HEK293 (cell line): ENCODE data around the gene KRTAP12-3.
"Not testable (repeated sequence)": the region's sequence is repeated elsewhere in the genome, so short reads cannot be mapped to it uniquely, and the experiment has no call there.

ENCODE experiments used
- CTCF ChIA-PET: fragments of 350-600 bp; formaldehyde crosslinking; extraction: SDS; loops from one replicate; lab custom pipeline; 2021; ENCODE audit warnings: antibody characterized with exemption; lab: Yijun Ruan, JAX
- POLR2A ChIA-PET: fragments of 300-600 bp; formaldehyde crosslinking; extraction: SDS; loops from one replicate; lab custom pipeline; 2020; ENCODE audit warnings: antibody characterized with exemption, inconsistent platforms; lab: Yijun Ruan, JAX
- H3K27ac ChIP-seq: fragments of 200-500 bp; sonication (Bioruptor generic); 2 replicates; pipeline ENCODE4 v1.5.1; 2014; ENCODE audit warnings: low read depth, low read length, control low read depth, inconsistent platforms; ENCODE audit errors: extremely low read depth
- H3K36me3 ChIP-seq, 2 experiments: fragments of 200-500 bp in 1 of 2; sonication (Bioruptor generic) in 1 of 2; 1 replicate in 1 of 2; 2 replicates in 1 of 2; pipeline ENCODE4 v1.5.1; 2014 to 2017; ENCODE audit warnings: inconsistent platforms in 2 of 2, low read length in 2 of 2; ENCODE audit not compliant: control insufficient read depth in 2 of 2, insufficient read depth in 1 of 2
- H3K4me1 ChIP-seq: fragments of 200-500 bp; sonication (Bioruptor generic); 2 replicates; pipeline ENCODE4 v1.5.1; 2014; ENCODE audit warnings: mild to moderate bottlenecking, low read length, inconsistent platforms; ENCODE audit not compliant: control insufficient read depth, insufficient read depth
- H3K4me3 ChIP-seq: 2 replicates; pipeline ENCODE4 v1.5.1; 2011; ENCODE audit warnings: low read depth, mild to moderate bottlenecking, control low read depth, low read length, moderate library complexity
- H3K9me3 ChIP-seq: fragments of 200-500 bp; sonication (Bioruptor generic); 2 replicates; pipeline ENCODE4 v1.5.1; 2014; ENCODE audit warnings: low read depth, low read length, inconsistent platforms; ENCODE audit not compliant: control insufficient read depth, insufficient read depth
- GLIS1 ChIP-seq: fragments of 450-650 bp; formaldehyde crosslinking; IDR thresholded peaks from 2 replicates; pipeline ENCODE4 v1.5.1; 2016; ENCODE audit warnings: missing biosample characterization, missing genetic modification characterization
- KLF1 ChIP-seq: fragments of 450-650 bp; formaldehyde crosslinking; IDR thresholded peaks from 2 replicates; pipeline ENCODE4 v1.5.1; 2016; ENCODE audit warnings: missing biosample characterization, missing genetic modification characterization
- PRDM10 ChIP-seq: fragments of 450-650 bp; formaldehyde crosslinking; IDR thresholded peaks from 2 replicates; pipeline ENCODE4 v1.5.1; 2016; ENCODE audit warnings: missing biosample characterization, missing genetic modification characterization
- RBAK ChIP-seq: fragments of 450-650 bp; formaldehyde crosslinking; IDR thresholded peaks from 2 replicates; pipeline ENCODE4 v1.5.1; 2016; ENCODE audit warnings: missing biosample characterization, missing genetic modification characterization
- TSHZ1 ChIP-seq: fragments of 450-650 bp; formaldehyde crosslinking; IDR thresholded peaks from 2 replicates; pipeline ENCODE4 v1.5.1; 2016; ENCODE audit warnings: missing biosample characterization, missing genetic modification characterization, borderline replicate concordance
- ZBTB20 ChIP-seq: fragments of 450-650 bp; formaldehyde crosslinking; IDR thresholded peaks from 2 replicates; pipeline ENCODE4 v1.5.1; 2016; ENCODE audit warnings: missing biosample characterization, missing genetic modification characterization
- ZBTB8A ChIP-seq: fragments of 450-650 bp; formaldehyde crosslinking; IDR thresholded peaks from 2 replicates; pipeline ENCODE4 v1.5.1; 2016; ENCODE audit warnings: missing biosample characterization, missing genetic modification characterization
- ZIC2 ChIP-seq: fragments of 450-650 bp; formaldehyde crosslinking; IDR thresholded peaks from 2 replicates; pipeline ENCODE4 v1.5.1; 2016; ENCODE audit warnings: missing biosample characterization, missing genetic modification characterization
- ZNF221 ChIP-seq: fragments of 450-650 bp; formaldehyde crosslinking; IDR thresholded peaks from 2 replicates; pipeline ENCODE4 v1.5.1; 2017; ENCODE audit warnings: missing biosample characterization, missing genetic modification characterization, borderline replicate concordance
- ZNF280D ChIP-seq: fragments of 450-650 bp; formaldehyde crosslinking; IDR thresholded peaks from 2 replicates; pipeline ENCODE4 v1.5.1; 2016; ENCODE audit warnings: missing biosample characterization, missing genetic modification characterization
- ZNF449 ChIP-seq: fragments of 450-650 bp; formaldehyde crosslinking; IDR thresholded peaks from 2 replicates; pipeline ENCODE4 v1.5.1; 2017; ENCODE audit warnings: missing biosample characterization, mild to moderate bottlenecking, missing genetic modification characterization, moderate library complexity
- ZNF701 ChIP-seq: fragments of 450-650 bp; formaldehyde crosslinking; IDR thresholded peaks from 2 replicates; pipeline ENCODE4 v1.5.1; 2016; ENCODE audit warnings: missing biosample characterization, missing genetic modification characterization
- ZNF747 ChIP-seq: fragments of 450-650 bp; formaldehyde crosslinking; IDR thresholded peaks from 2 replicates; pipeline ENCODE4 v1.5.1; 2016; ENCODE audit warnings: missing biosample characterization, missing genetic modification characterization
- ZSCAN23 ChIP-seq: fragments of 450-650 bp; formaldehyde crosslinking; IDR thresholded peaks from 2 replicates; pipeline ENCODE4 v1.5.1; 2016; ENCODE audit warnings: missing biosample characterization, missing genetic modification characterization

KRTAP12-3 gene

GRCh38 chr21:44684483-44684882 is 26.8 kb downstream of the KRTAP12-3 start (continued):
- no peak for TF ChIP-seq PRDM10 (tag by site-specific recombination)

GRCh38 chr21:44685050-44685449 is 27.3 kb downstream of the KRTAP12-3 start:
- H3K4me1 ChIP-seq, H3K27ac ChIP-seq, CTCF ChIA-PET, H3K9me3 ChIP-seq, H3K4me3 ChIP-seq, POLR2A ChIA-PET, H3K36me3 ChIP-seq: not testable (repeated sequence)

- Histone ChIP-seq H3K4me1 (no peaks in the 10 kb centered on the region), H3K9me3 (no peaks in the 10 kb centered on the region), H3K4me3 (no peak overlapping the region), H3K36me3 (no peaks in the 10 kb centered on the region), H3K27ac (no peak overlapping the region)
- ChIA-PET POLR2A (no interaction called here), CTCF (no interaction called here)
- TF ChIP-seq ZIC2 (tag by site-specific recombination) = peak; percentile 41
- TF ChIP-seq ZNF747 (tag by site-specific recombination) = no peak
- peak; percentile 51 for TF ChIP-seq GLIS1 (tag by site-specific recombination)
Observed at GRCh38 chr21:44686000-44686781, 28.5 kb downstream of the KRTAP12-3 start.

GRCh38 chr21:44686843-44687561 is 29.3 kb downstream of the KRTAP12-3 start:
- CTCF ChIA-PET = no interaction called here
- POLR2A ChIA-PET = no interaction called here
- Histone ChIP-seq H3K36me3 (no peaks in the 10 kb centered on the region), H3K4me1 (no peaks in the 10 kb centered on the region), H3K4me3 (no peak overlapping the region), H3K9me3 (no peaks in the 10 kb centered on the region), H3K27ac (no peak overlapping the region)
- TF ChIP-seq KLF1 (tag by site-specific recombination) (no peak), ZBTB8A (no peak), TSHZ1 (tag by site-specific recombination) (no peak), RBAK (tag by site-specific recombination) (no peak), ZBTB20 (tag by site-specific recombination) (no peak), ZNF280D (tag by site-specific recombination) (no peak), ZNF221 (no peak), ZNF701 (tag by site-specific recombination) (no peak), ZNF449 (no peak), ZSCAN23 (no peak)
